Skeletal muscle satellite cell (primary cell): Measurements from ENCODE around the gene MYO3B. TPM values are rescaled to one million over a fixed set of nuclear protein-coding genes. Genes with fewer than 3 reads are reported as not detected.

Experiments used
- H3K27me3 ChIP-seq: 2 replicates; pipeline ENCODE4 v1.7.0; 2013; ENCODE audit warnings: low read length; ENCODE audit not compliant: control insufficient read depth, insufficient read depth
- H3K36me3 ChIP-seq: 2 replicates; pipeline ENCODE4 v1.7.0; 2013; ENCODE audit warnings: mild to moderate bottlenecking, control low read depth, low read length; ENCODE audit not compliant: insufficient read depth
- H3K4me1 ChIP-seq: 2 replicates; pipeline ENCODE4 v1.7.0; 2013; ENCODE audit warnings: low read length; ENCODE audit not compliant: control insufficient read depth, insufficient read depth
- H3K4me2 ChIP-seq: 2 replicates; pipeline ENCODE4 v1.7.0; 2013; ENCODE audit warnings: mild to moderate bottlenecking, low read length
- H3K4me3 ChIP-seq: 2 replicates; pipeline ENCODE4 v1.7.0; 2013; ENCODE audit warnings: low read length
- H3K9ac ChIP-seq: 2 replicates; pipeline ENCODE4 v1.7.0; 2013; ENCODE audit warnings: mild to moderate bottlenecking, low read depth, low read length, moderate library complexity
- H3K9me3 ChIP-seq: replicated peaks from 2 replicates; pipeline ENCODE4 v1.7.0; 2013; ENCODE audit warnings: mild to moderate bottlenecking, control low read depth, low read length
- small RNA-seq: library from RNA; depleted of rRNA; stranded (forward); fragments of <200 nt; gene quantifications from one replicate; pipeline ENCODE3, GENCODE V24; 2012

MYO3B gene

GRCh38 chr2:170681311-170681710 lies 503.4 kb downstream of the MYO3B start:
- H3K27me3 ChIP-seq, result peaks cover 5% of the 10 kb centered on the region
- no peak overlapping the region for H3K4me3 ChIP-seq
- no peaks in the 10 kb centered on the region for H3K4me1 ChIP-seq
- H3K36me3 ChIP-seq, result no peaks in the 10 kb centered on the region
- no peak overlapping the region for H3K4me2 ChIP-seq
- H3K9ac ChIP-seq, result no peak overlapping the region
- no peaks in the 10 kb centered on the region for H3K9me3 ChIP-seq

DNA sequence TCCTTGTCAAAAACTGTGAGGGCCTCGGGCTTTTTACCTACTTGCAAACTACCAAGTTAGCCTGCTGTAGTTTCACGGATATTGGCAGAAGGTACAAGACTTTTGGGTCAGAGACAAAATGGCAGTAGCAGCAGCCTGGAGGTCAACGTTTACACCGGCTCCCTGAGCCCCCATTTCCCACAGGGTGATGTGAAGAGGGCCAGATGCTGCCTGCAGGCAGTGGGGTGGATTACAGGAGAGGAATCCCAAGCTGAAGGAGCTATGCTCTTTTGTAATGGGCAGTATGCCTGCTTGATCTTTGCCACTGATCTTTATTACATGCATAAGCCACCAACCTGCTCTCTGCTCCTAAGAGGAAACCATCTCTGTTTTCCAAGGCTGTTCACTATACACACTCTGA lies 507.6 kb downstream of the MYO3B start:
- H3K27me3 ChIP-seq, result peaks cover 9% of the 10 kb centered on the region
- no peak overlapping the region for H3K9ac ChIP-seq
- no peak overlapping the region for H3K4me2 ChIP-seq
- no peaks in the 10 kb centered on the region for H3K36me3 ChIP-seq
- H3K9me3 ChIP-seq, result no peaks in the 10 kb centered on the region
- H3K4me3 ChIP-seq, result no peak overlapping the region
- H3K4me1 ChIP-seq, result no peaks in the 10 kb centered on the region

DNA sequence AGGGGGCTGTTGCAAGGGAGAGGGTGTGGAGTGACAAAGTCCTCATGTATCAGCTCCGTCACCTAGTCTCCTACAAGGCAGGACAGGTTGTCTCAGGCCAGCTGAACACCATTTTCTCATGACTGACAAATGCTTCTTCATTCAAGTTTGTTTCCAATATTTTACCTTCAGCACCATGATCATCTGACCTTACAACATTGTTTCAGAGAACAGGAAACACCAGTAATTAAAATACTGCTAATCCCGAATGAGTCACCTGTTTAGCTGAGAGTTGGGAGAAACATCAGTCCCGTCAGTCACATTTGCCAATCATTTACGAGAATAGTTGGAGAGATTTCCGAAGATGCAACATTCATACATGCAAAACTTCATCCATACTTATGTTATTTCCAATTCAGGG lies 511.5 kb downstream of the MYO3B start:
- H3K4me2 ChIP-seq, result no peak overlapping the region
- no peak overlapping the region for H3K9ac ChIP-seq
- H3K36me3 ChIP-seq, result no peaks in the 10 kb centered on the region
- no peaks in the 10 kb centered on the region for H3K9me3 ChIP-seq
- peaks cover 10% of the 10 kb centered on the region for H3K27me3 ChIP-seq
- no peak overlapping the region for H3K4me3 ChIP-seq
- no peaks in the 10 kb centered on the region for H3K4me1 ChIP-seq

DNA sequence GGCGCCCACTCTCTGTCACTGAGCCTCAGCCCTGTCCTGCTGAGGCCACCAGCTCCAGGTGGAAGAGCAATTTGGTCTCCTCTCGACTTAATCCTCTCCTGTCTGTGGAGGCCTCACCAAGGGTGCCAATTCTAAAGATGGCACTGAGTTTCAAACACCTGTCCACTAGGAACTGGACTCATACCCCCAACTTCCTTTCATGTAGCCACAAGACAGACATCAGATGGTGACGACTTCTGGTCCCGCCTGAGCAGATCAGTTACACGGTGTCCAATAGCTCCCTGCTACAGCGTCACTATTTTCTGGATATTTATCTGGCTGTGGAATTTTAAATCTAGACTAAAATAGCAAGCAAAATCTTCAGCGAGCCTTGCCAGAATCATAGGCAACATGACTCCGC lies 512.7 kb downstream of the MYO3B start:
- H3K4me3 ChIP-seq, result no peak overlapping the region
- H3K4me2 ChIP-seq, result no peak overlapping the region
- no peaks in the 10 kb centered on the region for H3K9me3 ChIP-seq
- H3K36me3 ChIP-seq, result no peaks in the 10 kb centered on the region
- H3K27me3 ChIP-seq, result peaks cover 7% of the 10 kb centered on the region
- no peak overlapping the region for H3K9ac ChIP-seq
- H3K4me1 ChIP-seq, result peaks cover 2% of the 10 kb centered on the region

DNA sequence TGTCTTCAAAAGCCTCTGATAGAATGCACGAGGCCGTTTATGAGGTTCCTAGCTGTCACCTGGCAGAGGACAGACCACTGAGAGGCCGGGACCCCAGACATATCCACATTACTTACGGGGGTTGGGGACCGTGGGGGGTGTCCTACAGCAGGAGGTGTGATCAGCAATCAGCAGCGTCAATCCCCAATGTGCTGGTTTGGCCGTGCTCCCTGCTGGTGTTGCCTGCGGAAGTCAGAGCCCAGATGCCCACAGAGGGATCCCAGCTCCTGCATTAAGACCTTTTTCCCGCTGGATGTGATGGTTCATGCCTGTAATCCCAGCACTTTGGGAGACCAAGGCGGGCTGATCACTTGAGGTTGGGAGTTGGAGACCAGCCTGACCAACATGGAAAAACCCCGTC lies 516.4 kb downstream of the MYO3B start:
- H3K27me3 ChIP-seq, result peaks cover 5% of the 10 kb centered on the region
- no peak overlapping the region for H3K9ac ChIP-seq

GRCh38 chr2:170695521-170696410 lies 517.8 kb downstream of the MYO3B start:
- Histone ChIP-seq H3K9me3 (no peaks in the 10 kb centered on the region), H3K9ac (no peak overlapping the region), H3K4me2 (no peak overlapping the region), H3K27me3 (peaks cover 5% of the 10 kb centered on the region), H3K36me3 (no peaks in the 10 kb centered on the region), H3K4me3 (no peak overlapping the region), H3K4me1 (peaks cover 6% of the 10 kb centered on the region)

More for the DNA sequence above, 516.4 kb downstream of the MYO3B start:
- Histone ChIP-seq H3K4me1 (peaks cover 6% of the 10 kb centered on the region), H3K36me3 (no peaks in the 10 kb centered on the region), H3K4me3 (no peak overlapping the region), H3K9me3 (no peaks in the 10 kb centered on the region), H3K4me2 (no peak overlapping the region)

DNA sequence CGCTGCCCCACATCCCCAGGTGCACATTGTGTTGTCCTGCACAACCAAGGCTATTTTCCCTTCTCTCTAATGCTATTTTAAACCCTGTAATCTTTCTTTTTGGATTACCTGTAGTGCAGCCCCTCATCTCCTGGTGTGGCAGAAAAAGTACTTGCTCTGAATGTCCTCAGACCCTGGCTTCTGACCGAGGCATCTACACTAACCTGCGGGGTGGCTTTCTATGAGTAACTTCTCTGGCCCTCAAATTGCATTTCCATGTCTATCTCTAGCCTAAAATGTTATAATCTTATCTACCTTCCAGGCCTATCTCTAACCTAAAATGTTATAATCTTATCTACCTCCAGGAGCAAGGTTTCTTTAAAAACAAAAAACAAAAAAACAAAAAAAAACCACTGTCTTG lies 519.0 kb downstream of the MYO3B start:
- Histone ChIP-seq H3K4me3 (no peak overlapping the region), H3K9me3 (no peaks in the 10 kb centered on the region), H3K4me2 (no peak overlapping the region), H3K9ac (no peak overlapping the region), H3K27me3 (peaks cover 6% of the 10 kb centered on the region), H3K4me1 (peaks cover 6% of the 10 kb centered on the region), H3K36me3 (no peaks in the 10 kb centered on the region)

DNA sequence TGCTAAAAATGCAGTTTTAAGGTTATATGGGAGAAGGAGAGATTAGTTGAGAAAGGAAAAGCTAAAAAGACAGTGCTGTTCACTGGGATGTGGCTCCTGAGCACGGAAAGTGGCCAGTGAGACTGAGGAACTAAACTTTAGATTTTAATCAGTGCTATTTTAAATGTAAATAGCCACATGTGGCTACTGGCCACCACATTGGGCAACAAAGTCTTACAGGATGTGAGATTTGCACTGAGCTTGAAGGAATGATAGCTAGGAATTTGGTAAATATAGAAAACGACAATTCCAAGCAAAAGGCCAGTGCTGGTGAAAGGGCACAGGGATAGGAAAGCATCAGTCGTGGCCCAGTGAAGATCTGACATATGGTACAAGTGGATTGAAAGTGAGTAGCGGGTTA lies 523.1 kb downstream of the MYO3B start:
- no peak overlapping the region for H3K4me2 ChIP-seq
- H3K9ac ChIP-seq, result no peak overlapping the region
- H3K4me1 ChIP-seq, result peaks cover under 1% of the 10 kb centered on the region
- H3K4me3 ChIP-seq, result no peak overlapping the region
- no peaks in the 10 kb centered on the region for H3K9me3 ChIP-seq
- peaks cover 17% of the 10 kb centered on the region for H3K27me3 ChIP-seq
- H3K36me3 ChIP-seq, result no peaks in the 10 kb centered on the region

DNA sequence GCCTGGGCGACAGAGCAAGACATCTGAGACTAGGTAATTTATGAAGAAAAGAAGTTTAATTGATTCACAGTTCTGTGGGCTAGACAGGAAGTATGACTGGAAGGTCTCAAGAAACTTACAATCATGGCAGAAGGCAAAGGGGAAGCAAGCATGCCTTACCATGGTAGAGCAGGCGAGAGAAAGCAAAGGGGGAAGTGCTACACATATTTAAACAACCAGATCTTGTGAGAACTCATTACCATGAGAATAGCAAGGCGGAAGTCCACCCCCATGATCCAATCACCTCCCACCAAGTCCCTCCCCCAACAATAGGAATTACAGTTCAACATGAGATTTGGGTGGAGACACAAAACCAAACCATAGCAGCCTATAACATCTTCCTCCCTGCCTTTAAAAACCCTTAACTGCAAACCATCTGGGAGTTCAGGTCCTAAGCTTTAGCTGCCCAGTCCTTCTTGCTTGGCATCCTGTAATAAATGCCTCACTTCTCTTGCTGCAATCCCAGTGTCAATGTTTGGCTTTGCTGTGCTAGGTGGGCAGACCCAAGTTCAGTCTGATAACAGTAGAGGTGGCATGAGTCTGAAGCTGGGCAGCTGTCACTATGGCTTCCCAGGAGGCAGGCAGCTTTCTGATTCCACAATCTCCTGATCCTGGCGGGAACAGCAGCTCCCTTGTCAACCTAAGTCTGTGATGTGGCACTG lies 526.0 kb downstream of the MYO3B start:
- Histone ChIP-seq H3K27me3 (peaks cover 37% of the 10 kb centered on the region), H3K4me3 (no peak overlapping the region), H3K9me3 (no peaks in the 10 kb centered on the region), H3K4me2 (no peak overlapping the region), H3K36me3 (no peaks in the 10 kb centered on the region), H3K9ac (no peak overlapping the region), H3K4me1 (no peaks in the 10 kb centered on the region)

Small RNA genes lying within 50 kb of the gene (small RNA-seq; reads per million reads assigned to genes)
- gene RF02271, result not detected
